NCI-H82 (cell line): Measurements from ENCODE around the gene DENND2A.
"Not testable (repeated sequence)": the region's sequence is repeated elsewhere in the genome, so short reads cannot be mapped to it uniquely, and the experiment has no call there.

Experiments used
- DNase-seq: peaks from one replicate; lab custom pipeline; 2025; lab: John Stamatoyannopoulos, UW

DENND2A gene

GRCh38 chr7:140673063-140673773, 32.6 kb upstream of the DENND2A start:
- peak; percentile 52 for DNase-seq

- DNase-seq = peak; percentile 63
Measured at GRCh38 chr7:140672382-140673062, 31.9 kb upstream of the DENND2A start, which contains the start of gene ADCK2. Gene ADCK2 (plus strand): TSS chr7:140672945. CDS start chr7:140673331, 386 bp downstream.

- no peak for DNase-seq
Measured at GRCh38 chr7:140671966-140672365, 31.4 kb upstream of the DENND2A start.

- DNase-seq = no peak
Measured at GRCh38 chr7:140670343-140670935, 29.8 kb upstream of the DENND2A start.

GRCh38 chr7:140669862-140670261, 29.2 kb upstream of the DENND2A start:
- not testable (repeated sequence) for DNase-seq

GRCh38 chr7:140669352-140669751, 28.7 kb upstream of the DENND2A start:
- DNase-seq = no peak

GRCh38 chr7:140668641-140669040, 28.0 kb upstream of the DENND2A start:
- no peak for DNase-seq

- no peak for DNase-seq
Measured at GRCh38 chr7:140667476-140667875, 26.9 kb upstream of the DENND2A start.

GRCh38 chr7:140662938-140663337, 22.3 kb upstream of the DENND2A start:
- DNase-seq = not testable (repeated sequence)

- DNase-seq = no peak
Measured at GRCh38 chr7:140661124-140661523, 20.5 kb upstream of the DENND2A start.

- no peak for DNase-seq
Measured at GRCh38 chr7:140659856-140660255, 19.2 kb upstream of the DENND2A start.

- no peak for DNase-seq
Measured at GRCh38 chr7:140657891-140658290, 17.3 kb upstream of the DENND2A start.

- no peak for DNase-seq
Measured at GRCh38 chr7:140656548-140657515, 16.2 kb upstream of the DENND2A start.

- DNase-seq = no peak
Measured at GRCh38 chr7:140655511-140656408, 15.1 kb upstream of the DENND2A start.

GRCh38 chr7:140654661-140655060, 14.0 kb upstream of the DENND2A start:
- DNase-seq = no peak

- no peak for DNase-seq
Measured at GRCh38 chr7:140654109-140654387, 13.4 kb upstream of the DENND2A start.

GRCh38 chr7:140653319-140654108, 12.9 kb upstream of the DENND2A start:
- peak; percentile 95 for DNase-seq

- no peak for DNase-seq
Measured at GRCh38 chr7:140650367-140650766, 9.8 kb upstream of the DENND2A start.

- DNase-seq = no peak
Measured at GRCh38 chr7:140649556-140650205, 9.1 kb upstream of the DENND2A start.
